Panc1 (cell line): ENCODE measurements around the gene ROBO4. TPM values are rescaled to one million over a fixed set of nuclear protein-coding genes. Genes with fewer than 3 reads are reported as not detected.

Experiments used
- ATAC-seq: fragments of 200-7000 bp; cut with Tn5 transposase; 2 replicates; pipeline ENCODE4 v1.9.1; 2020; ENCODE audit warnings: mild to moderate bottlenecking, moderate library complexity
- BruUV-seq: library from RNA; stranded (reverse); fragments of 400-500 nt; replicated peaks from 2 replicates; lab custom pipeline; 2021; lab: Mats Ljungman, UMichigan
- CTCF ChIA-PET: fragments of 300-600 bp; sonication (Branson Sonifier 250); formaldehyde crosslinking; loops from one replicate; lab custom pipeline; 2022; ENCODE audit warnings: antibody characterized with exemption; lab: Charles Lee
- POLR2A ChIA-PET: fragments of 300-600 bp; sonication (Branson Sonifier 250); formaldehyde crosslinking; loops from one replicate; lab custom pipeline; 2022; ENCODE audit warnings: antibody characterized with exemption; lab: Charles Lee
- DNase-seq: peaks from one replicate; pipeline ENCODE4 v3.0.0-alpha.2; 2010; ENCODE audit warnings: low read depth, low spot score
- H3K27ac ChIP-seq: 2 replicates; pipeline ENCODE4 v1.5.1; 2011; ENCODE audit warnings: mild to moderate bottlenecking, low read length, inconsistent platforms
- H3K27me3 ChIP-seq: fragments of 200-500 bp; sonication (Bioruptor generic); 2 replicates; pipeline ENCODE4 v1.6.0; 2014; ENCODE audit warnings: low read length, inconsistent platforms; ENCODE audit not compliant: control insufficient read depth, insufficient read depth
- H3K36me3 ChIP-seq: fragments of 200-500 bp; sonication (Bioruptor generic); 2 replicates; pipeline ENCODE4 v1.5.1; 2014; ENCODE audit warnings: inconsistent platforms, mild to moderate bottlenecking, low read length, moderate library complexity; ENCODE audit not compliant: control insufficient read depth, insufficient read depth
- H3K4me1 ChIP-seq: 2 replicates; pipeline ENCODE4 v1.5.1; 2011; ENCODE audit warnings: inconsistent platforms, mild to moderate bottlenecking, low read length, moderate library complexity; ENCODE audit not compliant: control insufficient read depth, insufficient read depth
- H3K4me3 ChIP-seq, 2 experiments: 2 replicates each; pipeline ENCODE4 v1.5.1; 2011 to 2012; ENCODE audit warnings: low read depth in 2 of 2, low read length in 2 of 2, mild to moderate bottlenecking in 2 of 2, inconsistent platforms in 1 of 2, moderate library complexity in 1 of 2
- H3K9me3 ChIP-seq: fragments of 200-500 bp; sonication (Bioruptor generic); 2 replicates; pipeline ENCODE4 v1.5.1; 2014; ENCODE audit warnings: low read depth, mild to moderate bottlenecking, inconsistent platforms, low read length, moderate library complexity; ENCODE audit not compliant: control insufficient read depth, insufficient read depth
- CTCF ChIP-seq: fragments of 450-650 bp; IDR thresholded peaks from 2 replicates; pipeline ENCODE4 v1.5.1; 2017; ENCODE audit warnings: mild to moderate bottlenecking
- POLR2AphosphoS5 ChIP-seq: IDR thresholded peaks from 2 replicates; pipeline ENCODE4 v1.6.1; 2012; ENCODE audit warnings: mild to moderate bottlenecking, low read depth, low read length, moderate library complexity
- REST ChIP-seq, 2 experiments: IDR thresholded peaks; 2 replicates each; pipeline ENCODE4 v1.6.1; 2011 to 2012; ENCODE audit warnings: low read depth in 2 of 2, control low read depth in 1 of 2, low read length in 1 of 2, mild to moderate bottlenecking in 1 of 2, moderate library complexity in 1 of 2; ENCODE audit not compliant: insufficient read depth in 1 of 2
- SIN3A ChIP-seq: IDR thresholded peaks from 2 replicates; pipeline ENCODE4 v1.6.1; 2012; ENCODE audit warnings: low read depth, mild to moderate bottlenecking, low read length, moderate library complexity, borderline replicate concordance; ENCODE audit not compliant: insufficient read depth
- TCF7L2 ChIP-seq: IDR thresholded peaks from 2 replicates; pipeline ENCODE4 v1.6.1; 2011; ENCODE audit warnings: mild to moderate bottlenecking, low read depth, low read length, inconsistent platforms
- in situ Hi-C: cut with HindIII; loops from 2 replicates; pipeline ENCODE4 v1.10.0; 2016; ENCODE audit warnings: low sequenced_read_pairs, low pct_unique_long_range_greater_than_20kb
- intact Hi-C: fragments of 100-400 bp; cut with micrococcal nuclease; formaldehyde crosslinking; loops from one replicate; pipeline ENCODE4 v1.10.0; 2022; ENCODE audit not compliant: unreplicated experiment
- total RNA-seq: library from RNA; stranded (reverse); gene quantifications from one replicate; pipeline ENCODE4 v1.2.1, GENCODE V29; 2021; ENCODE audit not compliant: unreplicated experiment

Gene ROBO4
- total RNA-seq, 1 experiment from 2014 or later = 0.26 TPM

- no peaks in the 10 kb centered on the region for H3K36me3 ChIP-seq
- in situ Hi-C loops = loop anchor here (5.0 to 10.0 kb wide), 2 partner anchors 40 to 173 kb away; no protein-coding TSS in a partner anchor
- BruUV-seq = no TSS peak
- DNase-seq (peak; percentile 62), ATAC-seq (peak; percentile 82)
- no peak overlapping the region for H3K27ac ChIP-seq
- ChIA-PET POLR2A (no interaction called here), CTCF (interaction anchor here (0.6 to 1.7 kb wide), 9 partner anchors 17 to 193 kb away, joined by 3 to 16 read pairs (median 3); no protein-coding TSS in a partner anchor)
- no peaks in the 10 kb centered on the region; the same call in 1 of the 2 replicates for H3K4me1 ChIP-seq
- intact Hi-C loops = loop anchor here (1.0 to 5.0 kb wide), 4 partner anchors 35 to 193 kb away; partner anchors contain the start of genes ESAM and MSANTD2
- TF ChIP-seq REST (IDR thresholded peaks at IDR 0.05; ENCODE audit: insufficient read depth in 1 of 2, low read depth in 2 of 2, low read length in 1 of 2) (no peak), CTCF (peak; percentile 82)
- no peaks in the 10 kb centered on the region for H3K9me3 ChIP-seq
- no peak overlapping the region for H3K4me3 ChIP-seq
- H3K27me3 ChIP-seq = peaks cover 47% of the 10 kb centered on the region
These were observed 60.2 kb downstream of the ROBO4 start for GRCh38 chr11:124837491-124837856.

GRCh38 chr11:124835918-124836317 is 61.7 kb downstream of the ROBO4 start:
- no peaks in the 10 kb centered on the region for H3K9me3 ChIP-seq
- BruUV-seq = no TSS peak
- H3K4me3 ChIP-seq = no peak overlapping the region
- intact Hi-C loops (loop anchor here (2.0 to 5.0 kb wide), 2 partner anchors 34 to 73 kb away; partner anchors contain the start of genes ESAM and MSANTD2), in situ Hi-C loops (loop anchor here (5.0 to 10.0 kb wide), 2 partner anchors 39 to 171 kb away; no protein-coding TSS in a partner anchor)
- no peaks in the 10 kb centered on the region; the same call in 1 of the 2 replicates for H3K4me1 ChIP-seq
- no peak overlapping the region for H3K27ac ChIP-seq
- H3K36me3 ChIP-seq = no peaks in the 10 kb centered on the region
- TF ChIP-seq POLR2AphosphoS5 (no peak), CTCF (no peak), REST (IDR thresholded peaks at IDR 0.05; ENCODE audit: insufficient read depth in 1 of 2, low read depth in 2 of 2, low read length in 1 of 2) (no peak), TCF7L2 (no peak), SIN3A (no peak)
- POLR2A ChIA-PET = interaction anchor here (0.6 to 0.7 kb wide), 3 partner anchors 27 to 188 kb away, joined by 4 to 14 read pairs (median 6); no protein-coding TSS in a partner anchor
- peaks cover 31% of the 10 kb centered on the region for H3K27me3 ChIP-seq
- CTCF ChIA-PET = interaction anchor here (0.6 to 1.7 kb wide), 7 partner anchors 31 to 367 kb away, joined by 3 to 18 read pairs (median 8); no protein-coding TSS in a partner anchor
- ATAC-seq (no peak), DNase-seq (no peak)
